NCI-H2029 (cell line): ENCODE results near the gene MEG3.

ENCODE experiments used
- DNase-seq: peaks from one replicate; lab custom pipeline; 2025; lab: John Stamatoyannopoulos, UW

MEG3 gene

GRCh38 chr14:100896369-100897060, 70.6 kb downstream of the MEG3 start:
- DNase-seq = no peak

GRCh38 chr14:100898465-100898864, 72.5 kb downstream of the MEG3 start:
- no peak for DNase-seq

GRCh38 chr14:100898935-100899883, 73.3 kb downstream of the MEG3 start:
- DNase-seq = no peak

GRCh38 chr14:100899884-100900771, 74.2 kb downstream of the MEG3 start:
- DNase-seq = no peak

- no peak for DNase-seq
Observed at GRCh38 chr14:100900837-100901390, 75.0 kb downstream of the MEG3 start.

- no peak for DNase-seq
Observed at GRCh38 chr14:100901391-100902183, 75.7 kb downstream of the MEG3 start.

GRCh38 chr14:100902295-100903133, 76.6 kb downstream of the MEG3 start:
- DNase-seq = no peak

GRCh38 chr14:100903134-100903468, 77.2 kb downstream of the MEG3 start:
- no peak for DNase-seq

GRCh38 chr14:100903672-100904185, 77.8 kb downstream of the MEG3 start, which contains the start of gene RTL1:
Gene RTL1 (minus strand): TSS chr14:100903722. CDS start chr14:100884788, 18,934 bp downstream.
- DNase-seq = no peak

- no peak for DNase-seq
Observed at GRCh38 chr14:100904307-100905087, 78.6 kb downstream of the MEG3 start.

GRCh38 chr14:100905166-100905565, 79.2 kb downstream of the MEG3 start:
- DNase-seq = no peak

GRCh38 chr14:100906420-100906819, 80.5 kb downstream of the MEG3 start:
- DNase-seq = no peak

GRCh38 chr14:100907240-100907639, 81.3 kb downstream of the MEG3 start:
- DNase-seq = no peak

GRCh38 chr14:100909439-100909838, 83.5 kb downstream of the MEG3 start:
- DNase-seq = no peak
